BJ (cell line): ENCODE data around the gene TXNL4A. TPM values are rescaled to one million over a fixed set of nuclear protein-coding genes. Genes with fewer than 3 reads are reported as not detected.
A peak's percentile ranks its signal among the peaks of the same experiment; 100 is the strongest.
"Not testable (repeated sequence)": the region's sequence is repeated elsewhere in the genome, so short reads cannot be mapped to it uniquely, and the experiment has no call there.

Experiments
- CTCF ChIA-PET: fragments of 350-600 bp; formaldehyde crosslinking; extraction: SDS; loops from one replicate; lab custom pipeline; 2021; ENCODE audit warnings: antibody characterized with exemption, inconsistent platforms; lab: Yijun Ruan, JAX
- POLR2A ChIA-PET: fragments of 300-600 bp; sonication (Branson Sonifier 250); formaldehyde crosslinking; extraction: SDS; loops from one replicate; lab custom pipeline; 2021; ENCODE audit warnings: antibody characterized with exemption; lab: Charles Lee
- DNase-seq: peaks from one replicate; pipeline ENCODE4 v3.0.0-alpha.2; 2011; ENCODE audit warnings: low read depth
- H3K27me3 ChIP-seq: 2 replicates; pipeline ENCODE4 v1.6.0; 2011; ENCODE audit warnings: low read length; ENCODE audit not compliant: control insufficient read depth, insufficient read depth
- H3K36me3 ChIP-seq: 2 replicates; pipeline ENCODE4 v1.5.1; 2011; ENCODE audit warnings: low read length; ENCODE audit not compliant: control insufficient read depth, insufficient read depth
- H3K4me3 ChIP-seq: 2 replicates; pipeline ENCODE4 v1.5.1; 2011; ENCODE audit warnings: low read depth, mild to moderate bottlenecking, control low read depth, low read length
- polyA plus RNA-seq: library from polyadenylated mRNA; depleted of rRNA; stranded (reverse); fragments of >200 nt; gene quantifications from 2 replicates; pipeline ENCODE4 v1.2.3, GENCODE V29; 2011
- TF ChIP-seq, protein P1 (sequence below): IDR thresholded peaks from 2 replicates; pipeline ENCODE4 v1.5.1; 2011; ENCODE audit warnings: low read depth, mild to moderate bottlenecking, control low read depth, inconsistent platforms, low read length, moderate library complexity; ENCODE audit not compliant: insufficient read depth

TXNL4A gene
- polyA plus RNA-seq, 1 experiment = 95.8 TPM

DNA sequence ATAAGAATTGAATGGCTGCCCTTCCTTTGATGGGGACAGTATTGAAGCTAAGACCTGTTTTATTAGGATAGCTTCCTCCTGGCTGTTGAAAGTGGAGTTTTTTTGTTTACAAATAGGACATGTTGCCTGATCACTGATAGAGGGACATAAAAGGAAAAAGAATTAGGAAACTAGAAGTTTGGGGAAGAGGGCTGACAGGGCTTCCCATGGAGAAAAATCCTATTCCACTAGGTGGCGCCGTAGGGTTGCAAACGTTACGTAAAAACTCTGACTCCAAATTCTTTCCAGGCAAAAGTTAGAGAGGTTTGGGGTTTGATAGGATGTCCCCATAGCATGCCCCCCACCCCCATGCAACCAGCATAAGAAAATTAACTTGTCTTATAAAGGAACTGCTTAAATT lies 34.8 kb upstream of the TXNL4A start:
- Histone ChIP-seq H3K36me3 (no peaks in the 10 kb centered on the region), H3K27me3 (no peaks in the 10 kb centered on the region), H3K4me3 (no peak overlapping the region)
- CTCF ChIA-PET = interaction anchor here (0.7 kb wide), 1 partner anchor 13 kb away, joined by 3 read pairs; no protein-coding TSS in a partner anchor
- TF ChIP-seq, protein P1, sequence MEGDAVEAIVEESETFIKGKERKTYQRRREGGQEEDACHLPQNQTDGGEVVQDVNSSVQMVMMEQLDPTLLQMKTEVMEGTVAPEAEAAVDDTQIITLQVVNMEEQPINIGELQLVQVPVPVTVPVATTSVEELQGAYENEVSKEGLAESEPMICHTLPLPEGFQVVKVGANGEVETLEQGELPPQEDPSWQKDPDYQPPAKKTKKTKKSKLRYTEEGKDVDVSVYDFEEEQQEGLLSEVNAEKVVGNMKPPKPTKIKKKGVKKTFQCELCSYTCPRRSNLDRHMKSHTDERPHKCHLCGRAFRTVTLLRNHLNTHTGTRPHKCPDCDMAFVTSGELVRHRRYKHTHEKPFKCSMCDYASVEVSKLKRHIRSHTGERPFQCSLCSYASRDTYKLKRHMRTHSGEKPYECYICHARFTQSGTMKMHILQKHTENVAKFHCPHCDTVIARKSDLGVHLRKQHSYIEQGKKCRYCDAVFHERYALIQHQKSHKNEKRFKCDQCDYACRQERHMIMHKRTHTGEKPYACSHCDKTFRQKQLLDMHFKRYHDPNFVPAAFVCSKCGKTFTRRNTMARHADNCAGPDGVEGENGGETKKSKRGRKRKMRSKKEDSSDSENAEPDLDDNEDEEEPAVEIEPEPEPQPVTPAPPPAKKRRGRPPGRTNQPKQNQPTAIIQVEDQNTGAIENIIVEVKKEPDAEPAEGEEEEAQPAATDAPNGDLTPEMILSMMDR = peak; percentile 14; the same call in 1 of the 2 replicates
- POLR2A ChIA-PET = no interaction called here
- no peak for DNase-seq

DNA sequence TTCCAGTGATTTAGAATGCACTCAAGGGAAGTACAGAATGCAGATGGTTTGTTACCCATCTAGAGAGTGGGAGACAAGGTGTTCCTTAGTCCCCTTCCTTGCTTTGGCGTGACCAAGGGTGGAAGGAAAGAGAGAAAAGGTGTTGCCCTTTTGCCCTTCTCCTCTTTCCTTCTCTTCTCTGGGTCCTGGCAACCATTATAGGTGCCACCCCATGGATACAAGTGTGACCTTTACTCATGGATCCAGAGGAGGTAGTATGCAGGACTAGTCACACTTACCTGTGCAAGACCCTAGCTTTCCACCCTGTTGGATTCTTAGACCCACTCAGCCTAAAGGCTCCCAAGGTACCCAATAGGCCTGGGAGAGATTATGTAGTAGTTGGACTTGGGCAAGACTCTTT lies 34.2 kb upstream of the TXNL4A start:
- POLR2A ChIA-PET = no interaction called here

DNA sequence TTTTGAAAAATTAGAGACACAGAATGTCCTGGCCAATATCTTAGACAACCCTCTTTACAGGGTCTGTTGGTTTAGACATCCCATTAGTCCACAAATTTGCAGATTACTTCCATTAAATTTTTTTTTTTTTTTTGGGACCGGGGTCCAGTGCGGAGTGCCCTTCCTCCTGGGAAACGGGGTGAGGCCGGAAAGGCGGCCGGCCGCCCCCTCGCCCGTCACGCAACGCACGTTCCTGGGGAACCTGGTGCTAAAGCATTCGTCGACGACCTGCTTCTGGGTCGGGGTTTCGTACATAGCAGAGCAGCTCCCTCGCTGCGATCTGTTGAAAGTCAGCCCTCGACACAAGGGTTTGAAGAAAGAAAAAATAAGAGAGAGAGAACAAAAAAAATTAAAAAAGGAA lies 24.4 kb upstream of the TXNL4A start:
- TF ChIP-seq, protein P1 = no peak
- CTCF ChIA-PET = no interaction called here
- H3K36me3 ChIP-seq = no peaks in the 10 kb centered on the region
- no peaks in the 10 kb centered on the region for H3K27me3 ChIP-seq
- H3K4me3 ChIP-seq = no peak overlapping the region
- POLR2A ChIA-PET = no interaction called here
- no peak for DNase-seq

More for the DNA sequence above, 34.2 kb upstream of the TXNL4A start:
- no peak overlapping the region for H3K4me3 ChIP-seq
- H3K27me3 ChIP-seq = no peaks in the 10 kb centered on the region
- CTCF ChIA-PET = interaction anchor here (0.7 kb wide), 1 partner anchor 12 kb away, joined by 3 read pairs; no protein-coding TSS in a partner anchor
- no peaks in the 10 kb centered on the region for H3K36me3 ChIP-seq
- TF ChIP-seq, protein P1 = no peak
- DNase-seq = no peak

DNA sequence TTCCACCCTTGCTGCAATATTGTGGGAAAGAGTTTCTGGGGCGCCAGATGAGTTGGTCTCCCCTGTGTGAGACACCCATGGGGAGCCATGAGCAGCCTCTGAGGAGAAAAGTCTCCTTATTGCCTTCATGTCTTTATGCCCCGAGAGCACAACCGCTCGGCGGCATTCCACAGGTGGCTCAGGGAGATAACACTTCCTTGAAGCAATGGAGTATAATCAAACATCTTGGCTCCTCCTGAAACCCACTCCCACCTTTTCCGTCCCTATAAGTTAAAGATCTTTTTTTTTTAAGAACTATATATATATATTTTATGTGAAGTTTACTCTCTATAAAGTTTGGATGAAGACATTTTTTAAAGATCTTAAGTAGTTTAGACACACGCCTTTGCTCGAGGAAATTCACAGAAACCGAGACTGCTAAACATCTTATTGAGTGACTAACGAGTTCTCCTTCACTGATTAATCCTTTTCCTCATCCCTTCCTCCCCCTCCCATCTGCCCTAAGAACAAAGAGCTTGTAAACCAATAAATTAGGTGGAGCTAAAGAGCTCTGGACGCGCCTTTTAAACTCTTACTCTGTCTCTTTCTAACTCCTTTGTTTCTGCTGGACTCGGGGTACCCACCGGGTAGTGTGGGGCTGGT lies 23.3 kb upstream of the TXNL4A start:
- POLR2A ChIA-PET, H3K4me3 ChIP-seq, H3K36me3 ChIP-seq, H3K27me3 ChIP-seq, DNase-seq, CTCF ChIA-PET: not testable (repeated sequence)

DNA sequence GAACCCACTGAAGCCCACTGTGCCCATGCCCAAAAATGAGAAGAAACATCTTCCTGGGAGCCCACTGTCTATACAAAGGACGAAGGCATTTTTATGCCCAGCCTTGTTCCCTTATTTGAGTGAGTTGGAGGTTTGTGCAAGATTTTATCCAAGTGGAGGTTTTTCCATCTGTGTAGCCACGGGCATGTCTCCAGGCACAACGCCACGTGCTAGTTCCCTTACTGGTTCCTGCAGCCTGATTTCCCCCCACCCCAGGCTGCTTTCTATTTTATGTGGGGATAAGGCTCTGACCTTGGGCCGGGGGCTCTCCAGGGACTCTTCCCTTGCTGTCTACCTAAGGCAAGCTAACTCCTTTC lies 22.2 kb upstream of the TXNL4A start:
- TF ChIP-seq, protein P1 = no peak
- POLR2A ChIA-PET = no interaction called here
- Histone ChIP-seq H3K27me3 (no peaks in the 10 kb centered on the region), H3K4me3 (no peak overlapping the region), H3K36me3 (no peaks in the 10 kb centered on the region)
- no peak for DNase-seq
- CTCF ChIA-PET = interaction anchor here (1.0 kb wide), 1 partner anchor 12 kb away, joined by 3 read pairs; no protein-coding TSS in a partner anchor
